ENCODE results near the gene USP48. TPM values are rescaled to one million over a fixed set of nuclear protein-coding genes. Genes with fewer than 3 reads are reported as not detected.

Gene USP48
- total and polyA plus RNA-seq, 2 donors (not counting 1 experiment from before 2014, with no cell fraction given), result 34.1 to 45.6 TPM

GRCh38 chr1:21754583-21754982 lies 28.4 kb downstream of the USP48 start:
- no peak for DNase-seq (ENCODE audit: low read depth in 2 of 2)
- Histone ChIP-seq H3K27me3 (ENCODE audit: control insufficient read depth, insufficient read depth, low read length) (no peaks in the 10 kb centered on the region), H2AFZ (ENCODE audit: low read length) (no peak overlapping the region), H3K27ac (ENCODE audit: insufficient read depth, low read length) (no peak overlapping the region), H3K9ac (ENCODE audit: insufficient read depth, low read length) (no peak overlapping the region), H3K4me2 (ENCODE audit: extremely low read depth, insufficient read depth, low read length) (no peak overlapping the region), H3K36me3 (ENCODE audit: control insufficient read depth, insufficient read depth, low read length) (peaks cover 2% of the 10 kb centered on the region), H3K4me3 (replicated peaks in 1 of 4; ENCODE audit: control extremely low read depth in 1 of 4, insufficient read depth in 1 of 4, low read depth in 3 of 4, low read length in 4 of 4) (no peak overlapping the region), H4K20me1 (ENCODE audit: control insufficient read depth, extremely low read depth, insufficient read depth, low read length) (peaks cover 2% of the 10 kb centered on the region), H3K9me3 (ENCODE audit: control insufficient read depth, insufficient read depth, low read depth, low read length) (no peaks in the 10 kb centered on the region), H3K79me2 (ENCODE audit: control insufficient read depth, insufficient read depth, low read length) (peaks cover 20% of the 10 kb centered on the region), H3K4me1 (ENCODE audit: control insufficient read depth, extremely low read depth, insufficient read depth, low read length) (no peaks in the 10 kb centered on the region)
- no peak for TF ChIP-seq CTCF (conservative IDR thresholded peaks at IDR 0.05 in 1 of 2, IDR thresholded peaks at IDR 0.05 in 1 of 2; ENCODE audit: low read depth in 1 of 2, low read length in 2 of 2)
- TF ChIP-seq EZH2 (IDR thresholded peaks at IDR 0.05; ENCODE audit: low read length, missing control alignments), result no peak

GRCh38 chr1:21752186-21752585 lies 30.8 kb downstream of the USP48 start:
- Histone ChIP-seq H3K36me3 (ENCODE audit: control insufficient read depth, insufficient read depth, low read length) (peaks cover 2% of the 10 kb centered on the region), H4K20me1 (ENCODE audit: control insufficient read depth, extremely low read depth, insufficient read depth, low read length) (no peaks in the 10 kb centered on the region), H3K9ac (ENCODE audit: insufficient read depth, low read length) (no peak overlapping the region), H3K27me3 (ENCODE audit: control insufficient read depth, insufficient read depth, low read length) (no peaks in the 10 kb centered on the region), H3K9me3 (ENCODE audit: control insufficient read depth, insufficient read depth, low read depth, low read length) (no peaks in the 10 kb centered on the region), H2AFZ (ENCODE audit: low read length) (no peak overlapping the region), H3K79me2 (ENCODE audit: control insufficient read depth, insufficient read depth, low read length) (peaks cover under 1% of the 10 kb centered on the region), H3K27ac (ENCODE audit: insufficient read depth, low read length) (no peak overlapping the region), H3K4me3 (replicated peaks in 1 of 4; ENCODE audit: control extremely low read depth in 1 of 4, insufficient read depth in 1 of 4, low read depth in 3 of 4, low read length in 4 of 4) (no peak overlapping the region), H3K4me1 (ENCODE audit: control insufficient read depth, extremely low read depth, insufficient read depth, low read length) (no peaks in the 10 kb centered on the region), H3K4me2 (ENCODE audit: extremely low read depth, insufficient read depth, low read length) (no peak overlapping the region)
- TF ChIP-seq EZH2 (IDR thresholded peaks at IDR 0.05; ENCODE audit: low read length, missing control alignments) (no peak), CTCF (conservative IDR thresholded peaks at IDR 0.05 in 1 of 2, IDR thresholded peaks at IDR 0.05 in 1 of 2; ENCODE audit: low read depth in 1 of 2, low read length in 2 of 2) (no peak)
- DNase-seq (ENCODE audit: low read depth in 2 of 2), result peak in 1 of 2 donors; percentile 14

GRCh38 chr1:21751281-21751680 lies 31.7 kb downstream of the USP48 start:
- H2AFZ ChIP-seq (ENCODE audit: low read length), result no peak overlapping the region
- H3K79me2 ChIP-seq (ENCODE audit: control insufficient read depth, insufficient read depth, low read length), result no peaks in the 10 kb centered on the region
- H3K9me3 ChIP-seq (ENCODE audit: control insufficient read depth, insufficient read depth, low read depth, low read length), result no peaks in the 10 kb centered on the region
- H3K9ac ChIP-seq (ENCODE audit: insufficient read depth, low read length), result no peak overlapping the region
- H4K20me1 ChIP-seq (ENCODE audit: control insufficient read depth, extremely low read depth, insufficient read depth, low read length), result no peaks in the 10 kb centered on the region
- H3K4me3 ChIP-seq (replicated peaks in 1 of 4; ENCODE audit: control extremely low read depth in 1 of 4, insufficient read depth in 1 of 4, low read depth in 3 of 4, low read length in 4 of 4), result no peak overlapping the region
- H3K36me3 ChIP-seq (ENCODE audit: control insufficient read depth, insufficient read depth, low read length), result peaks cover 2% of the 10 kb centered on the region
- TF ChIP-seq EZH2 (IDR thresholded peaks at IDR 0.05; ENCODE audit: low read length, missing control alignments) (no peak), CTCF (conservative IDR thresholded peaks at IDR 0.05 in 1 of 2, IDR thresholded peaks at IDR 0.05 in 1 of 2; ENCODE audit: low read depth in 1 of 2, low read length in 2 of 2) (no peak)
- no peak overlapping the region for H3K27ac ChIP-seq (ENCODE audit: insufficient read depth, low read length)
- no peaks in the 10 kb centered on the region for H3K4me1 ChIP-seq (ENCODE audit: control insufficient read depth, extremely low read depth, insufficient read depth, low read length)
- no peaks in the 10 kb centered on the region for H3K27me3 ChIP-seq (ENCODE audit: control insufficient read depth, insufficient read depth, low read length)
- no peak for DNase-seq (ENCODE audit: low read depth in 2 of 2)
- H3K4me2 ChIP-seq (ENCODE audit: extremely low read depth, insufficient read depth, low read length), result no peak overlapping the region
